ENCODE measurements around the gene SETD3.
"Not testable (repeated sequence)": the region's sequence is repeated elsewhere in the genome, so short reads cannot be mapped to it uniquely, and the experiment has no call there.

Gene SETD3

GRCh38 chr14:99354166-99354875, 126.3 kb downstream of the SETD3 start:
- no peak for DNase-seq

- no peak for DNase-seq
Measured at GRCh38 chr14:99352688-99353280, 127.9 kb downstream of the SETD3 start.

- DNase-seq: peak; percentile 35 to 83
Measured at GRCh38 chr14:99351166-99352007, 129.3 kb downstream of the SETD3 start.

- peak in 1 of 2 experiments; percentile 82 for DNase-seq
Measured at GRCh38 chr14:99350751-99351150, 129.9 kb downstream of the SETD3 start.

- no peak for DNase-seq
Measured at GRCh38 chr14:99349721-99350495, 130.8 kb downstream of the SETD3 start.

- DNase-seq: peak; percentile 82 to 93
Measured at GRCh38 chr14:99348816-99349614, 131.6 kb downstream of the SETD3 start.

- not testable (repeated sequence) for DNase-seq
Measured at GRCh38 chr14:99348231-99348630, 132.4 kb downstream of the SETD3 start.

Measured in NCI-H446 (cell line).